B cell (primary cell): ENCODE data around the gene ASXL2. TPM values are rescaled to one million over a fixed set of nuclear protein-coding genes. Genes with fewer than 3 reads are reported as not detected.

Experiments
- ATAC-seq: fragments of 200-7000 bp; cut with Tn5 transposase; one replicate; pipeline ENCODE4 v1.10.0; 2021; ENCODE audit warnings: low read depth, mild to moderate bottlenecking, moderate number of reproducible peaks, moderate library complexity
- CTCF ChIA-PET: fragments of 350-600 bp; sonication (Branson Sonifier 250); formaldehyde crosslinking; loops from one replicate; lab custom pipeline; 2021; ENCODE audit warnings: antibody characterized with exemption, inconsistent platforms; lab: Charles Lee
- POLR2A ChIA-PET: fragments of 350-600 bp; sonication (Branson Sonifier 250); formaldehyde crosslinking; loops from one replicate; lab custom pipeline; 2021; ENCODE audit warnings: antibody characterized with exemption; lab: Charles Lee
- DNase-seq: peaks from one replicate; pipeline ENCODE4 v3.0.0; 2013
- H2AFZ ChIP-seq: 2 replicates; pipeline ENCODE4 v1.6.1; 2012; ENCODE audit warnings: mild to moderate bottlenecking, low read depth, low read length; ENCODE audit not compliant: insufficient read depth, poor library complexity, severe bottlenecking
- H3K27ac ChIP-seq, 2 donors: 1 replicate in 1 of 2; 2 replicates in 1 of 2; pipeline ENCODE4 v1.5.1; 2012 to 2013; ENCODE audit warnings: low read length in 2 of 2, mild to moderate bottlenecking in 2 of 2, moderate library complexity in 1 of 2
- H3K27me3 ChIP-seq, 4 experiments: fragments of 200-600 bp in 1 of 4; sonication (generic) in 1 of 4; replicated peaks in 1 of 4; 1 replicate in 2 of 4; 2 replicates in 2 of 4; pipeline versions ENCODE4 v1.6.1 to v1.7.0; 2013 to 2016; ENCODE audit warnings: low read length in 3 of 4, mild to moderate bottlenecking in 2 of 4, mixed read lengths in 1 of 4, moderate library complexity in 1 of 4; ENCODE audit not compliant: insufficient read depth in 4 of 4, control insufficient read depth in 3 of 4; ENCODE audit errors: control extremely low read depth in 1 of 4
- H3K36me3 ChIP-seq, 2 experiments: replicated peaks in 1 of 2; 1 replicate in 1 of 2; 2 replicates in 1 of 2; pipeline versions ENCODE4 v1.6.1 to v1.7.1; 2013; ENCODE audit warnings: low read length in 1 of 2; ENCODE audit not compliant: insufficient read depth in 2 of 2, control insufficient read depth in 1 of 2; ENCODE audit errors: control extremely low read depth in 1 of 2, extremely low read depth in 1 of 2
- H3K4me1 ChIP-seq, 2 donors: fragments of 200-600 bp in 1 of 2; sonication (generic) in 1 of 2; 1 replicate in 1 of 2; 2 replicates in 1 of 2; pipeline versions ENCODE4 v1.5.1 to v1.6.1; 2013 to 2017; ENCODE audit warnings: low read length in 2 of 2; ENCODE audit not compliant: control insufficient read depth in 2 of 2, insufficient read depth in 2 of 2
- H3K4me2 ChIP-seq: replicated peaks from 2 replicates; pipeline ENCODE3; 2012; ENCODE audit warnings: mild to moderate bottlenecking, low read depth, low read length; ENCODE audit not compliant: poor library complexity, severe bottlenecking
- H3K4me3 ChIP-seq, 5 experiments: fragments of 200-600 bp in 1 of 5; sonication (generic) in 1 of 5; 1 replicate in 3 of 5; 2 replicates in 2 of 5; pipeline versions ENCODE4 v1.5.1 to v1.7.0; 2011 to 2016; ENCODE audit warnings: low read length in 4 of 5, mild to moderate bottlenecking in 4 of 5, low read depth in 2 of 5, control low read depth in 1 of 5, moderate library complexity in 1 of 5; ENCODE audit not compliant: insufficient read depth in 1 of 5; ENCODE audit errors: control extremely low read depth in 1 of 5, extremely low read depth in 1 of 5
- H3K79me2 ChIP-seq: fragments of 200-600 bp; sonication (generic); one replicate; pipeline ENCODE4 v1.6.0; 2016; ENCODE audit warnings: low read length; ENCODE audit not compliant: control insufficient read depth, insufficient read depth
- H3K9ac ChIP-seq: fragments of 200-600 bp; sonication (generic); 2 replicates; pipeline ENCODE4 v1.6.1; 2017; ENCODE audit warnings: mild to moderate bottlenecking, low read length, moderate library complexity
- H3K9me3 ChIP-seq, 3 donors: one replicate each; pipeline versions ENCODE4 v1.6.1 to v1.7.1; 2013; ENCODE audit warnings: low read length in 2 of 3; ENCODE audit not compliant: control insufficient read depth in 2 of 3, insufficient read depth in 1 of 3; ENCODE audit errors: control extremely low read depth in 1 of 3
- H4K20me1 ChIP-seq: 2 replicates; pipeline ENCODE4 v1.6.0; 2012; ENCODE audit warnings: mild to moderate bottlenecking, low read length; ENCODE audit not compliant: insufficient read depth, control insufficient read depth, poor library complexity, severe bottlenecking
- H3K27ac Mint-ChIP-seq: one replicate; pipeline ENCODE4 v1.8.0; 2021; ENCODE audit warnings: mixed read lengths
- H3K27me3 Mint-ChIP-seq: one replicate; pipeline ENCODE4 v1.8.0; 2021; ENCODE audit warnings: mixed read lengths
- H3K4me1 Mint-ChIP-seq: one replicate; pipeline ENCODE4 v1.8.0; 2021; ENCODE audit warnings: mixed read lengths
- H3K4me3 Mint-ChIP-seq: one replicate; pipeline ENCODE4 v1.8.0; 2021; ENCODE audit warnings: mixed read lengths
- H3K9me3 Mint-ChIP-seq: one replicate; pipeline ENCODE4 v1.8.0; 2022; ENCODE audit warnings: mixed read lengths; ENCODE audit not compliant: insufficient read depth
- EZH2 ChIP-seq: IDR thresholded peaks from 2 replicates; pipeline ENCODE4 v1.6.1; 2012; ENCODE audit warnings: borderline replicate concordance, low read depth, mild to moderate bottlenecking, moderate library complexity, low read length; ENCODE audit not compliant: insufficient read depth, poor library complexity, severe bottlenecking
- WGBS: methylation state at CpG from one replicate; pipeline ENCODE4 v1.1.5; 2013; ENCODE audit warnings: missing lambda C conversion rate; ENCODE audit not compliant: insufficient coverage; 5-methylcytosine and 5-hydroxymethylcytosine counted together
- intact Hi-C: fragments of 100-400 bp; cut with micrococcal nuclease; formaldehyde crosslinking; loops from one replicate; pipeline ENCODE4 v1.10.0; 2022
- polyA plus RNA-seq: library from polyadenylated mRNA; depleted of rRNA; stranded (reverse); fragments of >200 nt; gene quantifications from 2 replicates; pipeline ENCODE4 v1.2.3, GENCODE V29; 2012
- total RNA-seq, 2 donors: library from RNA; stranded (reverse); fragments of 120-200 nt in 1 of 2; gene quantifications; 1 replicate in 1 of 2; 2 replicates in 1 of 2; pipeline versions ENCODE4 v1.2.3 to v1.2.4, GENCODE V29; 2013 to 2022
- TF ChIP-seq, protein P1 (sequence below): fragments of 200-600 bp; IDR thresholded peaks from one replicate; pipeline ENCODE4 v1.8.0; 2022; ENCODE audit warnings: antibody characterized with exemption, mild to moderate bottlenecking

The ASXL2 gene
- total and polyA plus RNA-seq, 2 donors (not counting 1 experiment from before 2014, with no cell fraction given), result 7.6 to 55.0 TPM

DNA sequence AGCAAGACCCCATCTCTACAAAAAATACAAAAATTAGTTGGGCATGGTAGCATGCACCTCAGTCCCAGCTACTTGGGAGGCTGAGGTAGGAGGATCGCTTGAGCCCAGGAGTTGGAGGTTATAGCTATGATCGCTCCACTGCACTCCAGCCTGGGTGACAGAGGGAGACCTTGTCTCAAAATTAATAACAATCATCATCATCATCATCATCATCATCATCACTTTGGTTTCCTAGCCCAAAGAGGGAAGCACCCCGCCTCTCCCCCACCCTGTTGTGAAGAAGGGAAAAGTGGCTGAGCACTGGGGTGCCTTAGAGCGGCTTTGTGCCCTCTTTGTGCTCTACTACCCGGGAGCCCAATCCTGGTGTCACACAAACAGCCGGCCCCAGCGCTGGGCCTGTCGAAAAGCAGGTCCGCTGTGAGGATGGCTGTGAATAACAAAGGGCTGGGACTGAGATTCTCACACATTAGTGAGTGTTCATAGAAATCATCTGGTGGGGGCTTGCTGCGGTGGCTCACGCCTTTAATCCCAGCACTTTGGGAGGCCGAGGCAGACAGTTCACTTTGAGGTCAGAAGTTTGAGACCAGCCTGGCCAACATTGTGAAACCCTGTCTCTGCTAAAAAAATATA is 42.6 kb upstream of the ASXL2 start:
- Histone ChIP-seq H3K9me3 (no peaks in the 10 kb centered on the region), H3K79me2 (no peaks in the 10 kb centered on the region), H2AFZ (no peak overlapping the region), H3K27ac (no peak overlapping the region), H4K20me1 (no peaks in the 10 kb centered on the region), H3K36me3 (no peaks in the 10 kb centered on the region), H3K4me3 (no peak overlapping the region), H3K9ac (no peak overlapping the region), H3K4me2 (no peak overlapping the region), H3K27me3 (peaks cover 0 to 5% (median 0%) of the 10 kb centered on the region in 4 experiments), H3K4me1 (peaks cover 0 to 6% of the 10 kb centered on the region in 2 donors)
- Mint-ChIP-seq H3K4me1 (peaks cover 7% of the 10 kb centered on the region), H3K27me3 (peaks cover 9% of the 10 kb centered on the region), H3K9me3 (no peaks in the 10 kb centered on the region), H3K4me3 (no peak overlapping the region), H3K27ac (no peak overlapping the region)
- TF ChIP-seq EZH2, result no peak
- TF ChIP-seq, protein P1, sequence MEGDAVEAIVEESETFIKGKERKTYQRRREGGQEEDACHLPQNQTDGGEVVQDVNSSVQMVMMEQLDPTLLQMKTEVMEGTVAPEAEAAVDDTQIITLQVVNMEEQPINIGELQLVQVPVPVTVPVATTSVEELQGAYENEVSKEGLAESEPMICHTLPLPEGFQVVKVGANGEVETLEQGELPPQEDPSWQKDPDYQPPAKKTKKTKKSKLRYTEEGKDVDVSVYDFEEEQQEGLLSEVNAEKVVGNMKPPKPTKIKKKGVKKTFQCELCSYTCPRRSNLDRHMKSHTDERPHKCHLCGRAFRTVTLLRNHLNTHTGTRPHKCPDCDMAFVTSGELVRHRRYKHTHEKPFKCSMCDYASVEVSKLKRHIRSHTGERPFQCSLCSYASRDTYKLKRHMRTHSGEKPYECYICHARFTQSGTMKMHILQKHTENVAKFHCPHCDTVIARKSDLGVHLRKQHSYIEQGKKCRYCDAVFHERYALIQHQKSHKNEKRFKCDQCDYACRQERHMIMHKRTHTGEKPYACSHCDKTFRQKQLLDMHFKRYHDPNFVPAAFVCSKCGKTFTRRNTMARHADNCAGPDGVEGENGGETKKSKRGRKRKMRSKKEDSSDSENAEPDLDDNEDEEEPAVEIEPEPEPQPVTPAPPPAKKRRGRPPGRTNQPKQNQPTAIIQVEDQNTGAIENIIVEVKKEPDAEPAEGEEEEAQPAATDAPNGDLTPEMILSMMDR, result no peak
- 100% methylated on average over 6 of the region's 12 CpGs for WGBS
- POLR2A ChIA-PET, result no interaction called here
- intact Hi-C loops, result no loop called here
- ATAC-seq (no peak), DNase-seq (no peak)
- CTCF ChIA-PET, result no interaction called here

DNA sequence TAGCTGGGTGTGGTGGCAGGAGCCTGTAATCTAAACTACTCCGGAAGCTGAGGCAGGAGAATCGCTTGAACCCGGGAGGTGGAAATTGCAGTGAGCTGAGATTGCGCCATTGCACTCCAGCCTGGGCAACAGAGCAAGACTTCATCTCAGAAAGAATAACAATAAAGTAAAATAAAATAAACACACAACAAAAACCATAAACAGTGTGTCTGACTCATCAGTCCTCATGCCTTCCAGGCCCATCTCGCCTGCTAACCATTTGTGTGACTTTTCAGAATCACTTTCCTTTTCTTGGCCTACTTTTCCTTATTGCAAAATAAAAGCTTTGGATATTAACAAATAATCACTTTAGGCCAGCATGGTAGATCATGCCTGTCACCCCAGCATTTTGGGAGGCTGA is 42.0 kb upstream of the ASXL2 start:
- DNase-seq (no peak), ATAC-seq (no peak)
- peaks cover 7% of the 10 kb centered on the region for H3K4me1 Mint-ChIP-seq
- H3K9me3 ChIP-seq, result no peaks in the 10 kb centered on the region
- H2AFZ ChIP-seq, result no peak overlapping the region
- no peak overlapping the region for H3K9ac ChIP-seq
- H3K4me1 ChIP-seq, result peaks cover 0 to 6% of the 10 kb centered on the region in 2 donors
- H3K79me2 ChIP-seq, result no peaks in the 10 kb centered on the region
- H3K4me2 ChIP-seq, result no peak overlapping the region
- H3K4me3 Mint-ChIP-seq, result no peak overlapping the region
- intact Hi-C loops, result no loop called here
- TF ChIP-seq EZH2, result no peak
- TF ChIP-seq, protein P1, result no peak
- H3K4me3 ChIP-seq, result no peak overlapping the region
- H3K27me3 Mint-ChIP-seq, result peaks cover 9% of the 10 kb centered on the region
- POLR2A ChIA-PET, result no interaction called here
- no peak overlapping the region for H3K27ac ChIP-seq
- H3K9me3 Mint-ChIP-seq, result no peaks in the 10 kb centered on the region
- 100% methylated on average over 1 of the region's 5 CpGs for WGBS
- H4K20me1 ChIP-seq, result no peaks in the 10 kb centered on the region
- H3K27ac Mint-ChIP-seq, result no peak overlapping the region
- peaks cover 0 to 5% (median 0%) of the 10 kb centered on the region in 4 experiments for H3K27me3 ChIP-seq
- H3K36me3 ChIP-seq, result no peaks in the 10 kb centered on the region
- CTCF ChIA-PET, result interaction anchor here (0.6 kb wide), 1 partner anchor 626 kb away, joined by 4 read pairs; no protein-coding TSS in a partner anchor
